NK-92 treated with Interleukin-12 subunit alpha and Interleukin-12 subunit beta, amount 100 ng/mL, for 24 hours (cell line): ENCODE results near the gene NPY5R.

Experiments used
- DNase-seq: peaks from one replicate; lab custom pipeline; 2025; lab: John Stamatoyannopoulos, UW

NPY5R gene

DNA sequence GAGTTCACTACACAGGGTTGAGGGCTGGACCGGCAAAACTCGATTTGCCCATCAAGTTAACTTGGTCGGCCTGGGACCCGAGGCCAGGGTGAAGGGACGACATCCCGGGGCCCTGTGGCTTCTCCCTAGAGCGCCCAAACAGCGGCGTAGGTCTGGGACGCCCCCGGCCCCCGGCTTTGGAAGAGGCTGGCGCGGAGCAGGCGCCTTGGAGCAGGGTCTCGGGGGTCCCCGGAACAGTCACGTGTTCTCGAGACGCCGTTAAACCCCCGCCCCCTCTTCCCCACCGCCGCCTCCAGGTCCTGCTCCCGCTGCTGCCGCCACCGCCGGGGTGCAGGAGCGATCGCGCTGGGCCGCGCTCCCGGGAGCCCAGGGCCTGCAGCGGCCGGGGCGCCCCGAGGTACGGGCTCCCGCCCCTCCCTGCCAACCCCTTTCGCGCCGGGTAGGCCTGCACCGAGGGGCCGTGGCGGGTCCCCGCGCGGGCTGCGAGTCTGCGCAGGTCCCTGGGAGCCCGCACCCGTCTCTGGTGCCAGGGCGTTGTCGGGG is at the start of gene NPY5R:
TSS of gene NPY5R (plus strand) at position 289 of the 543 bp plus-strand sequence. CDS start 6,382 bp downstream, outside the sequence.
- no peak for DNase-seq

DNA sequence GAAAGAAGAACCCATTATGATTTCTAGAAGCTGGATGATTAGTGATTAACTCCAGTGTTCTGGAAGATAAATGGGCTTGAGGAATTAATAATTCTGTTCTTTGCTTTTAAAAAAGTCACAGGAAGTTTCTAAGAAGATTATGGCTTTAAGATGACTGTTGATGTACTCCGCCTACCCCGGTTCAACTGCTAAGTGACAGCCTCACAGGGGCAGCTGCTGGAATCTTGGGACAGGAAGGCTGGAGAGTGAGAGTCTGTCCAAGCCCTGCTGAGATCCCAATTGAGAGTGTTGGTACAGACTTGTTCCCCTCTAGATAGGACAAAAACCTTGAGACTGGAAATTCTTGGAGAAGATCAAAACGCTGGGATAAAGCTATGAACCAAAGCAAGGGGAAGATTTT is 48.6 kb upstream of the NPY5R start:
- no peak for DNase-seq

DNA sequence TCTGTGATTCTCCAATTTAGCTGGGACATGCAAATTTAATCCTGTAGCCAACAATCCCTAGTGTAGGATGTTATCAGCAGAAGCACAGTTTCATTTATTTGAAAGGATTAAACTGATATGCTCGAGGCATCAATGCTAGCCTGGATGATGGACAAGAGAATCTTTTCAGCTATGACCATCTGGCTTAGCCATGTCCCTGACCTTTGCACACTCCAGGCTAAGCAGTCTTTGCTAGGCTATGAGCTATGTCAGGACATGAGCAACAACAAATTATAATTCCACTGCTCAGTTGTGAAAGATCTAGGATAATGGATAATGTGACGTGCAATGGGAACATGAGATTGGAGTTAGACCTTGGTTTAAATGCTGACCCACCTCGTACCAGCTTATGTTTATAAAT is 43.2 kb upstream of the NPY5R start:
- no peak for DNase-seq

DNA sequence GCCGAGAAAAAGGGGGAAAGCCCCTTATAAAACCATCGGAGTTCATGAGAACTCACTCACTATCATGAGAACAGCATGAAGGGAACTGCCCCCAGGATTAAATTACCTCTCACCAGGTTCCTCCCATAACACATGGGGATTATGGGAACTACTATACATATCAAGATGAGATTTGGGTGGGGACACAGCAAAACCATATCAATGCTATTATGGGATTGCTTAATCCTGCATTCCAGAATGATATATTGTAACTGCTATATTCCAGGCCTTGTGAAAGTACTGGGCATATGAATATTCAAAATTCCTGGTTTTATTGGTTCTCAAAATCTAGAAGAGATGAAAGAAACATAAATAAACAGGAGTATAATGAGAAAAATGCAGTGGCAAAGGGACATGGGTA is 40.6 kb upstream of the NPY5R start:
- DNase-seq: no peak

DNA sequence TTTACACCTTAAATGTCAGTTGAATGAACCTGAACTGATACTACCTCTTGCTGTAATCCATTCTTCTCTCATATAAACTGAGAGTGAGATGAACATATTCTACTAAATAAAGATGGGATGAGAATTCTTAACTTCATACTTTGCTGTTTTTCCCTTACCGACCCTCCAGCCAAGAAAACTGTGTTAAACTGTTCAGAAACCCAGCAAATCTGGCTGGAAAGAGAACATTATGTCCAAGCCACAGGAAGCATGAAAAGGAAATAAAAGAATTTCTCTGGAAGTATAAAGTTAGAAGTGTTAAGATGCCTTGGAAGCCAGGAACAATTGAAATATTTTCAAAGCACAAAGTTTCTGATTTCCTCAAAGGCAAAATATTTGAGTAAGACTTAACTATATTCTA is 34.2 kb upstream of the NPY5R start:
- DNase-seq: no peak

DNA sequence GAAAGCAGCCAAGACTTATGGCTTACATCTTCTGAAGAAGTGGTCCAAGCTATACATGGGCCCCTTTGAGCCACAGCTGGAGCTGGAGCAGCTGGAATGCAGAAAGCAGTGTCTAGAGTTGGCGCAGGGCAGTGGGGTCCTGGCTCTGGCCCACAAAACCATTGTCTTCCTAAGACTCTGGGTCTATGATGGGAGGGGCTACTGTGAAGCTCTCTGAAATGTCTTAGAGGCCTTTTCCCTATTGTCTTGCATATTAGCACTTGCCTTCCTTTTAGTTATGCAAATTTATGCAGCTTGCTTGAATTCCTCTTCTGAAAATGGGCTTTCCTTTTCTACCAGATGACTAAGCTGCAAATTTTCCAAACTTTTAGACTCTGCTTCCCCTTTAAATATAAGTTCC is 26.6 kb upstream of the NPY5R start:
- DNase-seq: no peak

DNA sequence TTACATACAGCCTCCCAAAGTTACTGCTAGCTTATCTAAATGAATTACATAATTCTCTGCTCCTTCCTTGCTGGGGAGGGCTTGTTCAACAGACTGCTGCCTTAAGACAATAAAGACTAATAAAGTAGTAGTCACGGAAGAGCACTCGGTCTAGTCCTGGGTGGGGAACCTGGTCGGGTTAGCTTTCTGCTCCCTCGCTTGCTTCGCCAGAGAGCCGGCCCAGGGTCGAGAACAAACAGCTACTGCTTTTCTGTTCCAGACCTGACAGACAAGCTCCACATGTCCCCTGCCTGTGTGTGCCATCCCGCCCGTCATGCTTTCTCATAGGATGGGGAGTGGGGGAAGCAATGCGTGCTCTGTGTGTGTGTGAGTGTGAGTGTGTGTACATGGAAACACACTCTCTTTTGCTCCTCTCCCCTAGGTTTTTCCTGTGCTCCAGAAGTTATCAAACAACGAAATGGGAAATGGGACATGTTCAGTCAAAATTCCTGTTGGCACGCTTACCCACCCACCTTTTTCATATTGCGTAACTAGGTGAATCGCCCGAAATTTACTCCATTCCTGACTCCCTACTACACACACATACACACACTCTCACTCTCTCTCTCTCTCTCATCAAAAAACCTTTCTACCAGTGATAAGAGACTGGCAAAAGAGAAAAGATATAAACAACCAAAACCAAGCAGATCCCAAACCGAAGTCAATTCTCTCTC is 12.6 kb upstream of the NPY5R start:
- DNase-seq: no peak

DNA sequence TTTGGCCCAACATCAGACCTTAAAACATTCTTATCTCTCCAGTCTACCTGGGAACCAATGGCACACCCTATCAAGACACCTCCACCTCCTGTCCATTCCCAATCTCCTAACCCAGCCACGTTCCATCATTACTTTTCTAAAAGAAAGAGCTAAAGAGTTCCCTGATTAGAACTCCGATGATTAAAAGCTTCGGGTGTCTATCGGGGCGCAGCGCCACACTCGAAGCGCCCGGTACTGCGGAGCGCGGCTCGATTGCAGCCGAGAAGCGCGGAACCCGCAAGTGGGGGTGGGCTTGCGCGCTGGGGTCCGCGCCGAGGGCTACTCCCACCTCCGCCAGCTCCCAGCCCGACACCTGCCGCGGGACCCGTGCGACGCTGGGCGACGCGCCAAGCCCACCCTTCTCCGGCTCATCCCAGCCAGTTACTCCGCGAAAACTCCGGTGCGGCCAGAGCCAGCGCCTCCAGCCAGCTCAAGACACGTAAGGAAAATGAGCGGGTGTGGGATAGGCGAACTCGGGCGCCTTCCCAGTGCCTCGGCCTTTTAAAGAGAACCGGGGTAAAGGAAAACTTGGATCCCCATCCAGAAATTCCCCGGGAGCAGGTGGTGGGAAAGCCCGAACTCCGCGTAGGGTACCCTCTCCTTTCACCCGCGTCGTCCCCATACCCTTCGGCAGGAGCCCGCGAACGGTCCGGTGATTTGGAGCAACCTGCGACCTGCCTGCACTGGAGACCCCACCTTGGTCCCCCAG is 11.9 kb upstream of the NPY5R start:
- DNase-seq: no peak

DNA sequence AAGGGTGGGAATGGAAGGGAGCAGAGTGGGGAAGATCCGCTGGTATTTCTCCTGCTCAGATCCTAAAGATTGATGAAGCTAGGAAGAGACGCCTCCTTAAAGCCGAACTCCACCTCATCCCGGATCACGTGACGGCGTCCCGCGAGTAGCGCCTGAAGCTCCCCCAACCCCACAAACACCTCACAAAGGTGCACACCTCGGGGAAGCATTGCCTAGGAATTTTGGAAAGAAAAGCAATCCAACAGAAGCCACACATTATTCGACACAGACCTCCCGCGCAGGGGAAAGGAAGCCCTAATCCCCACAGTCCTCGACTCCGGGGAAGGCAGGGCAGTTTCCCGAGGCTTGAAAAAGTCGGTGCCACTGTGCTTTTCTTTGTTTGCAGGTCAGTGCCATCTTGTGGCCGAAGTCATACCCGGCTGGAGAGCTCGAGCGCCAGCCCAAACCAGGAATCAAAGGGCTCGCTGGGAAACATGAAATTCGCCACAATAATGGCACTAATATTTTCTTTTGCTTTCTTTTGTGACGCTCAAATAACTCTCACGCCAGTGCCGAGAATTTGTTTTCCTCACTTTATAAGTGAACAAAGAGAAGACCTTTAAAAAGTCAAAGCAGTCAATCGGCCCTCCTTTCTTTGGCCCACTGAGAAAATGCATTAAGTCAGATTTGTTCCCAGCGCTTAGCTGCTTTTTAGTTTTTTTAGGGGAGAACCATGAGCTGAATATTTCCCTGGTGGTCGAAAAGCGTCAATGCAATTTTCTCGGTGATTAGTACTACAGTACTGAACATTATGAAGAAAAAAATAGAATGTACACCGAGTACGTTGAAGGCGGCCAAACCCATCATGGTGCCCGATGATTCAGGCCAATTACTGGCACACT is 10.9 kb upstream of the NPY5R start, which contains the start of gene NPY1R:
TSS of gene NPY1R (minus strand) at position 71 of the 881 bp plus-strand sequence. CDS start 6,042 bp downstream, outside the sequence.
- no peak for DNase-seq

DNA sequence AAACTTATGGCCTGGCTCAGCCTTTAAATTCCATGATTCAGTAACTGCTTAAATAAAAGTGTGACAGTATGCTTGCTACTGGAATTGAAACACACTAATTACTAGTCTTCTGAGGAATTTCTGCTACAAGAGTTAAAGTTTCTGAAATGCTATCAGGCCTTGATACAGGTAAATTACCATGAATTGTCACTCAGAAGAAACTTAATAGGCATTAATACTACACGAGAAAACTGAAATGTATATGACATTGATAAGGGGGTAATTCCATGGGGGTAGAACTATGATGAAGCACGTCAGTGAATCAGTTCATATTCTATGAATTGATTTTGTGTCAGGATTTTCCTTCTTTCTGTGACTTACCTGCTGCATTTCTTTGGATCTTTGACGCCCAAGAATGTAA is 8.3 kb upstream of the NPY5R start:
- DNase-seq: no peak

DNA sequence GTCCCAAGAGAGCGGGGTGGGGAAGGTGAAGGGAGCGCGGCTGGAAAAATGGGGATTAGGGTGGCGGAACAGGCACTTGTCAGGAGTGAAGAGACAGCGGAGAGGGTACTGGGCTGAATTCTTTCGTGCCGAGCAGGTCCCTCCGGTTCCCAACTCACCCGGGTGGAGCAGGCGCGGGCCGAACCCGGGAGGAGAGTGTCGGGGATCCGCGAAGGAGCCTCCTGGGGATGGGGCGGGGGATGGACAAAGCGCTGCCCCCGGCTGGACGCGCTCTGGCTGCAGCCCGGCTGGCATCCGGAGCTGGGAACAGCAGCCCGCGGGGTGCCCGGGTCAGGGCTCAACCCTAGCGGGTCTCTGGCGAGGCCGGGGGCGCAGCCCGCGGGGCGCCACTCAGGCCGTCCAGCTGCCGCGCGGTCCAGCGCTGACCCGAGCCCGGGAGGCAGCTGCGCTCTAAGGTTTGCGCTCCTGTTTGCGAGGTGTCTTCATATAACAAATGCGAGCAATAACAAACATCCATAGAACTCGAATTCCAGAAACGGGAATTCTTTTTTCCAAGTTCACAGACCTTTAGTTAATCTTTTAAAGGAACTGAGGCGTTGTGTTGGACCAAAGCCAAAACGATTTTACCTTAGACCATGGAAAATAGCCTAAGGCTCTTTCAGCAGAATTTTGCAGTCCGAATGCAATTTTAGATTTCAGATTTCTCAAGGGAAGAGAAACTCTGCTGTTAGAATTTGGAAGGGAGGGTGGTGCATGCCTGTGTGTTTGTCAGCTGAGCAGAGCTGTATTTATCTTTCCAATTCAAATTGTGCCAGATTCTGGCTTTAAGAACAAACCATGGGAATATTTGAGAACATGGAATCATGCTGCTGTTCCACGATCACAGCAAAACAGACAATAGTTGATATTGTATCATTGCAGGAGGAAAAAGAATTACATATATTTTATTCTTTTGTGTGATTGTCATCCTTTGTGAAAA is 744 bp downstream of the NPY5R start:
- DNase-seq: no peak

DNA sequence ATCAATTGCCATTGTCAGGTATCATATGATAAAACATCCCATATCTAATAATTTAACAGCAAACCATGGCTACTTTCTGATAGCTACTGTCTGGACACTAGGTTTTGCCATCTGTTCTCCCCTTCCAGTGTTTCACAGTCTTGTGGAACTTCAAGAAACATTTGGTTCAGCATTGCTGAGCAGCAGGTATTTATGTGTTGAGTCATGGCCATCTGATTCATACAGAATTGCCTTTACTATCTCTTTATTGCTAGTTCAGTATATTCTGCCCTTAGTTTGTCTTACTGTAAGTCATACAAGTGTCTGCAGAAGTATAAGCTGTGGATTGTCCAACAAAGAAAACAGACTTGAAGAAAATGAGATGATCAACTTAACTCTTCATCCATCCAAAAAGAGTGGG is 7.0 kb downstream of the NPY5R start:
- DNase-seq: no peak

DNA sequence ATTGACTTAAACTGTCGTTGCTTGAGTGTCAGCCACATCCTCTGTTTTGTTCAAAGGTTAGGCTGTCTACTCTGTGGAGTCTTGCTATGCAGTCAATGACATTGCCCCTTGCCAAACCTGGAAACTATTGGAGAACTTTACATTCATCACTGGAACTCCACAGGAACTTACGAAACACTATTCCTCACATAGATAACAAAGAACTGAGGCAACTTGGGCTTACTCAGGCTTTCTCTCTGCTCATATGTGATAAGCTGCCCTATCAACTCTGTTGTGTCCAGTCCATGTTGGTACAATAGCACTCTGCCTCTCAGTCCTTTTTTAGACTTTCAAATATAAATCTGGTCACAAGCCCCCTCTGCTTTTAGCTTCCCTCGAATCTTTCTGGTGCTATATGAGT is 9.4 kb downstream of the NPY5R start:
- no peak for DNase-seq

DNA sequence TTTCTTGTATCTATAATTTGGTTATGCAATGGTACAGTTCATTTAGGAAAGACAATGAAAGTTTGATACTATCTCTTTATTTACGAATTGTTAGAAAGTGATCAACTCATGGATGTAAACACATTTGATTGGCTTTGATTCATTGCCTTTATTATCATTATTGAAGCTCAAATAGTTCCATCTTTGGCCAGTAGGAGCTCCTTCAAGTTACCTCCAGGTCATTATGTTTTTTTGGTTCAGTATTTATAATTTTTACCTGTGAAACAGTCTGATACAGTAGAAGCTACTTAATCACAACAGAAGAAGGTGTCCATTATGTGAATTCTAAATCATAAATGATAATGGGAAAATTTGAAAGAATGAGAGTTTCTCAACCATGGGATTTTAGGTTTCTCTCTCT is 12.4 kb downstream of the NPY5R start:
- no peak for DNase-seq

DNA sequence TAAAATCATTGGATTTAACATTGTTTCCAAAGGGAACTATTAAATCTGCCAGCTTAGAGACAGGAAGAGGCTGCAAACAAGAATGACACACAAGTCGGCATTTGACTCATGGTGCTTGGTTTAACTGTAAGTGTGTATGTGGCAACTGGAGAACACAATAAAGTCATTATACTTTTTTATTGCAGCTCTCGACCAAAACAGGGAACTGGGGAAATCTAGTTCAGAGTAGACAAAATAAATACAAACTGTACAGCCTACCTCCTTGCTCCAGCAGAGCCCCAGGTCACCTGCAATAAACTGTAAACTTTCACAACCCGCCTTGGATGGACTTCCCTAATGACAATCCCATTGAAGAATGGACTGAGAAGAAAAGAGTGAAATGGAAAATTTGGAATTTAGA is 24.0 kb downstream of the NPY5R start:
- DNase-seq: no peak

DNA sequence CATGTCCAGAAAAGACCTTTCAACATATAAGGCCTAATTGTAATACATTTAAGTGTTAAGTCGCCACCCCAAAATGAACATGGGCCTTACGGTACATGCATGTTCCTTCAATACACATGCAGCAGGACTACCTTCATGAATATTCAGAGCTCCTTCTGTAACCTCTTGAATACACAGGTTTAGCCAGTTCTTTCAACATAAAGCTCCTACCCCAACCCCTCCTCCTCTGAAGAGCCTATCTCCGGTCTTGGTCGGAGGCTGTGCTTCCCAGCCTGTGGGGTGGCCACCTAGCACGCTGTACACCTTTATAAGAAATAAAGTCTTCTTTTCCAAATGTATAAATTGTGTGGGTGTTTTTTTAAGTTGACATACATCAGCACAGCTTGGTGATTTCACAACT is 28.3 kb downstream of the NPY5R start:
- no peak for DNase-seq

DNA sequence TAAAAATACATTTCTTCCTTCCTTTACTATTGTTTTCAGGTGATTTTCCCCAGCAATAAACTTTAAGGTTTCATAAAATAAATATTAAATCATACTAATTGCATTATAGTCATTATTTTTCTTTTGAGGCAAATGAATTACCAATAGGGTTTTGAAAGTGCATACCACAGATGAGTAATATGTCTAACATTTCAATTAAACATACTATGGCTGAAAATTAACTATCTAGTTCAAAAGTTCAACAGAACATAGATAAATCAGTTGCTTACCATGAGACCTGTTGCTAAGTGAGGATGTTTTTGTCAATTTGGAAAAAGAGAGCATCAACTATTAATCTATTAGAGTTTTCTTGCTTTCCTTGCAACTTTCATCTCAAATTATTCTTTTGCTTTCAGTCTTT is 35.0 kb downstream of the NPY5R start:
- no peak for DNase-seq

DNA sequence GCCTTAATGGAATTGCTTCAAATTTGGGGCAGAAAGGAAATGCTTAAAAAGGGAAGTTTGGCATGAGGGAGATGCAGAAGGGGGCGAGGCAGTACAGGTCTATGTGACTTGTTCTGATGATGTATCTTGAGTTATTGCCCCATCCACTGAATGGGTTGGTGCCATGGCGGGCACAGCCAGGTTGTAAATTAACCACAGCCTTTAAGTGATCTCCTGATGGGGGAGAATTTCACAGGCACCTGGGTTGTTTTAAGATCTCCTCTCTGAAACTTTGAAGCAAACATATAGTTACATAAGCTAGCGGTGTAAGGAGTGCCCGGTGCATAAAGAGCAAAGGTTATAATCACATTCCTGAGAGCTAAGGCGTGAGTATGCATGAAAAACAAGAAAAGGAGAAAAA is 37.0 kb downstream of the NPY5R start:
- DNase-seq: no peak

DNA sequence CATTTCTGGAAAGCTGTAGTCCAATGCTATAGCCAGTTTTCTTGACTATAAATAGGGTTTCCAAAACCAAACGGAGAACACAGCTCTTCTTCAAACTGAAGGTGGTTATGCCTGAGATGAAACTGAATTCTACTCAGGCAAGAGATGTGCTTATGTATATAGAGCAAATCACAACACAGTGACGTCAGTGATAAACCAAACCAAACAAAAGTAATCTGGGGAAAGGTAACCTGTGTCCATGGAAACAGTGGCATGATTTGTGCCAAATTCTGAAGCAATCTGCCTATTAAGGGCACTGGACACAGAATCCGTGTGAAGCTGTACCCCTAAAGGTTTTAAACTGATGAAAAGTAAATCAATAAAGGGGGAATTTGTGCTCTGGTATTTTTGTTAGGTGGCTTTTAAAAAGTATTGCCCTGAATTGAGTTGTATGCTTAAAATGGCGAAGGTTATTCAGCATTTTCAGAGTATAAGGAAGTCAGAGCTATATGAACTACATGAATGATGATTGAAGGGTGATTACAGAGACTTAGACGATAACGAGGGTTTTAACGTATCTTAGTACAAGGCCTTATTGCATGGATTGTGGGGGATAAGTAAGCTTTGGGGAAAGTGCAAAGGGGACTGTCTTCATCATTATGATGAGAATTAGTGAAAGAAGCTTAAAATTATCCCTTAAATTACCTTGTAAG is 38.6 kb downstream of the NPY5R start:
- no peak for DNase-seq

DNA sequence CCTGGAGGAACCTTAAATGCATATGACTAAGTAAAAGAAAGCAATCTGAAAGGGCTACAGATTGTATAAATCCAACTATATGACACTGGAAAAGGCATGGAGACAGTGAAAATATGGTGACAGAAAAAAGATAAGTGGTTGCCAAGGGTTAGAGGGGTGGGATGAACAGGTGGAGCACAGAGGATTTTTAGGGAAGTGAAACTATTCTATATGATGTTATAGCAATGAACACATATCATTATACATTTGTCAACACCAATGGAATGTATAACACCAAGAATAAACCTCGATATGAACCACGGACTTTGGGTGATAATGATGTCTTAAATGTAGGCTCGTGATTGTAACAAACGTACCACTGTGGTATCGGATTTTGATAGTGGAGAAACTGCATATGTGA is 40.7 kb downstream of the NPY5R start:
- no peak for DNase-seq

DNA sequence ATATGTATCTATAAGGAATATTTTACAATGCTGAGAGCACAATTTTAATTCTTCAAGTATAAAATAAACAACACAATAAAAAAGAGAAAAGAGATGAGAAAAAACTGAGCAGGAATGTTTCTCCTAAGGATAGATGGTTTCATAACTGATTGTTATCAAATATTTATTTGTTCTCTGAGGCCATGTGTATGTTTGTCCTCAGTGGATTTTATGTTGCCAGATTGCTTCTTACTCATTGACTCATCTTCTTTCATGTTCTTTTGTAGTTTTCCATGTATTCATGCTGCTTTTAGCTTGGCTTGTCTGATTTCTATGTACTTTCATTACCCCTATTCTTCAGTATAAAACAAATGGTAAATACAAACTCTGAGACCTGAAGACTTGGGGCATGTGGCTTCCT is 41.2 kb downstream of the NPY5R start:
- DNase-seq: no peak
